ENCODE measurements around the gene SHC4. TPM values are rescaled to one million over a fixed set of nuclear protein-coding genes. Genes with fewer than 3 reads are reported as not detected.

The SHC4 gene
- polyA plus RNA-seq, 4 donors: 2.8 to 5.8 (median 3.7) TPM

Other genes starting within 250 kb of the SHC4 start
- 10 to 100 TPM in 1 of 4 donors, 1 to 10 TPM in 3; 6.4 to 10.4 (median 6.5) TPM for gene CEP152, start 152.8 kb downstream of the SHC4 start, polyA plus RNA-seq (ENCODE audit: insufficient read length in 4 of 4)
- gene EID1, start 85.8 kb downstream of the SHC4 start, polyA plus RNA-seq (ENCODE audit: insufficient read length in 4 of 4): 100 to 1,000 TPM; 304 to 343 (median 325) TPM
- gene SECISBP2L, start 82.5 kb upstream of the SHC4 start, polyA plus RNA-seq (ENCODE audit: insufficient read length in 4 of 4): 10 to 100 TPM; 44.6 to 61.9 (median 55.3) TPM
- gene COPS2, start 191.7 kb upstream of the SHC4 start, polyA plus RNA-seq (ENCODE audit: insufficient read length in 4 of 4): 100 to 1,000 TPM in 2 of 4 donors, 10 to 100 TPM in 2; 87.2 to 132 (median 104) TPM
- gene GALK2, start 206.3 kb upstream of the SHC4 start, polyA plus RNA-seq (ENCODE audit: insufficient read length in 4 of 4): 10 to 100 TPM; 23.9 to 34.6 (median 27.1) TPM